K562 (cell line): ENCODE results near the gene SLC38A7. TPM values are rescaled to one million over a fixed set of nuclear protein-coding genes. Genes with fewer than 3 reads are reported as not detected.
A peak's percentile ranks its signal among the peaks of the same experiment; 100 is the strongest.

ENCODE experiments used
- CCAR2 ChIP-seq: fragments of 200-400 bp; formaldehyde crosslinking; IDR thresholded peaks from 2 replicates; pipeline ENCODE4 v1.6.1; 2017; ENCODE audit warnings: mild to moderate bottlenecking, low read depth, low read length
- CHD2 ChIP-seq: IDR thresholded peaks from 2 replicates; pipeline ENCODE4 v1.6.1; 2011; ENCODE audit warnings: low read depth, low read length
- ETV6 ChIP-seq, 3 experiments: fragments of 150-350 bp in 1 of 3; sonication (generic) in 1 of 3; formaldehyde crosslinking in 1 of 3; IDR thresholded peaks; 2 replicates each; pipeline versions ENCODE4 v1.6.1 to v1.8.0; 2014 to 2022; ENCODE audit warnings: borderline replicate concordance in 2 of 3, low read depth in 2 of 3, antibody characterized with exemption in 1 of 3, low read length in 1 of 3, mild to moderate bottlenecking in 1 of 3, missing genetic modification reagents in 1 of 3
- FOXA3 ChIP-seq, 2 experiments: fragments of 450-650 bp in 1 of 2; sonication (generic) in 1 of 2; formaldehyde crosslinking; IDR thresholded peaks in 1 of 2; conservative IDR thresholded peaks in 1 of 2; 2 replicates each; pipeline versions ENCODE4 v1.4.0 to v1.8.0; 2020 to 2022; ENCODE audit warnings: mild to moderate bottlenecking in 2 of 2, missing genetic modification reagents in 1 of 2
- GATAD2A ChIP-seq: fragments of 450-650 bp; IDR thresholded peaks from 2 replicates; pipeline ENCODE4 v1.6.1; 2017
- JUN ChIP-seq, 2 experiments: sonication (generic) in 1 of 2; formaldehyde crosslinking in 1 of 2; IDR thresholded peaks; 2 replicates each; pipeline versions ENCODE4 v1.6.1 to v1.8.0; 2012 to 2022; ENCODE audit warnings: borderline replicate concordance in 2 of 2, mild to moderate bottlenecking in 2 of 2, improper control_type of control experiment in 1 of 2, low read depth in 1 of 2, low read length in 1 of 2, missing genetic modification reagents in 1 of 2
- STAT5B ChIP-seq: fragments of 250-450 bp; sonication (Bioruptor Pico); IDR thresholded peaks from 2 replicates; pipeline ENCODE4 v1.8.0; 2021; ENCODE audit warnings: mild to moderate bottlenecking, inconsistent platforms
- TRIM24 ChIP-seq, 2 experiments: fragments of 450-650 bp; IDR thresholded peaks; 2 replicates each; pipeline ENCODE4 v1.6.1; 2016
- ZNF174 ChIP-seq: fragments of 250-450 bp; sonication (Bioruptor Pico); IDR thresholded peaks from 2 replicates; pipeline ENCODE4 v1.4.0; 2020; ENCODE audit warnings: mild to moderate bottlenecking
- polyA plus RNA-seq, 8 experiments: library from polyadenylated mRNA; depleted of rRNA in 4 of 8; stranded (reverse) in 5 of 8; unstranded in 3 of 8; fragments of >200 nt; fragmentation: Nextera tagmentation in 2 of 8; fragmentation: Illumina TruSeq in 1 of 8; extraction: Ambion mirVana in 2 of 8; extraction: Trizol in 1 of 8; gene quantifications; 2 replicates each; pipeline versions ENCODE4 v1.2.1 to v1.2.3, GENCODE V29; 2011 to 2014; ENCODE audit warnings: inconsistent platforms in 1 of 8, missing spikeins in 1 of 8
- total RNA-seq, 7 experiments: library from RNA; depleted of rRNA in 6 of 7; stranded (reverse); fragments of >200 nt in 6 of 7; fragmentation: Illumina TruSeq in 2 of 7; extraction: Trizol in 2 of 7; gene quantifications; 2 replicates each; pipeline versions ENCODE4 v1.2.1 to v1.2.3, GENCODE V29; 2011 to 2021; ENCODE audit warnings: low replicate concordance in 1 of 7
- TF ChIP-seq, protein P1 (sequence below): fragments of 150-350 bp; IDR thresholded peaks from 2 replicates; pipeline ENCODE4 v1.6.1; 2014; ENCODE audit warnings: low read depth, mild to moderate bottlenecking, low read length, borderline replicate concordance
- TF ChIP-seq, protein P2 (sequence below): fragments of 250-450 bp; sonication (Bioruptor Pico); IDR thresholded peaks from 2 replicates; pipeline ENCODE4 v1.8.0; 2022; ENCODE audit warnings: inconsistent platforms
- TF ChIP-seq, protein P3 (sequence below): fragments of 450-650 bp; IDR thresholded peaks from 2 replicates; pipeline ENCODE4 v1.6.1; 2016; ENCODE audit warnings: mild to moderate bottlenecking
- TF ChIP-seq, protein P4 (sequence below): fragments of 250-450 bp; sonication (Bioruptor Pico); IDR thresholded peaks from 2 replicates; pipeline ENCODE4 v1.5.0; 2020; ENCODE audit warnings: mild to moderate bottlenecking, borderline replicate concordance
- TF ChIP-seq, protein P5 (sequence below): fragments of 250-450 bp; sonication (Bioruptor Pico); IDR thresholded peaks from 2 replicates; pipeline ENCODE4 v1.4.0; 2020; ENCODE audit warnings: borderline replicate concordance

The SLC38A7 gene
- total and polyA plus RNA-seq, 9 of the 15 experiments (the other 6 are each of a cell fraction or from before 2014, with no cell fraction given): 2.7 to 12.2 (median 6.5) TPM

DNA sequence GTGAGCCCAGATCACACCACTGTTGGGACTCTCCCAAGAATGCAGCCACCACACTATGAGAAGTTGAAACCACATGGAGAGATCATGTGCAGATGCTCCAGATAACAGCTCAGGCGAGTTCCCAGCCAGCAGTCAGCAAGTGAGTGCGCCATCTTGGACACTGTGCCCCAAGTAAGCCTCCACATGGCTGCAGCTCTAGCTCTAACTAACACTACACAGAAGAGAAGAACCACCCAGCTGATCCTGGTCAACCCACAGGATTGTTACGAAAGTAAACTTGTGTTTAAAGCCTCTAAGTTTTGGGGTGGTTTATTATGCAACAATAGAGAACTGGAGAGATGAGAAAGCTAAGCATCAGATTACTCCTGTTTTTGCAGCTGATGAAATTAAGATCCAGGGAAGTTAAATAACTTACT, 25.8 kb downstream of the SLC38A7 start (continued):
- TF ChIP-seq, protein P1, sequence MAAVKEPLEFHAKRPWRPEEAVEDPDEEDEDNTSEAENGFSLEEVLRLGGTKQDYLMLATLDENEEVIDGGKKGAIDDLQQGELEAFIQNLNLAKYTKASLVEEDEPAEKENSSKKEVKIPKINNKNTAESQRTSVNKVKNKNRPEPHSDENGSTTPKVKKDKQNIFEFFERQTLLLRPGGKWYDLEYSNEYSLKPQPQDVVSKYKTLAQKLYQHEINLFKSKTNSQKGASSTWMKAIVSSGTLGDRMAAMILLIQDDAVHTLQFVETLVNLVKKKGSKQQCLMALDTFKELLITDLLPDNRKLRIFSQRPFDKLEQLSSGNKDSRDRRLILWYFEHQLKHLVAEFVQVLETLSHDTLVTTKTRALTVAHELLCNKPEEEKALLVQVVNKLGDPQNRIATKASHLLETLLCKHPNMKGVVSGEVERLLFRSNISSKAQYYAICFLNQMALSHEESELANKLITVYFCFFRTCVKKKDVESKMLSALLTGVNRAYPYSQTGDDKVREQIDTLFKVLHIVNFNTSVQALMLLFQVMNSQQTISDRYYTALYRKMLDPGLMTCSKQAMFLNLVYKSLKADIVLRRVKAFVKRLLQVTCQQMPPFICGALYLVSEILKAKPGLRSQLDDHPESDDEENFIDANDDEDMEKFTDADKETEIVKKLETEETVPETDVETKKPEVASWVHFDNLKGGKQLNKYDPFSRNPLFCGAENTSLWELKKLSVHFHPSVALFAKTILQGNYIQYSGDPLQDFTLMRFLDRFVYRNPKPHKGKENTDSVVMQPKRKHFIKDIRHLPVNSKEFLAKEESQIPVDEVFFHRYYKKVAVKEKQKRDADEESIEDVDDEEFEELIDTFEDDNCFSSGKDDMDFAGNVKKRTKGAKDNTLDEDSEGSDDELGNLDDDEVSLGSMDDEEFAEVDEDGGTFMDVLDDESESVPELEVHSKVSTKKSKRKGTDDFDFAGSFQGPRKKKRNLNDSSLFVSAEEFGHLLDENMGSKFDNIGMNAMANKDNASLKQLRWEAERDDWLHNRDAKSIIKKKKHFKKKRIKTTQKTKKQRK: no peak
- no peak for TF ChIP-seq STAT5B (CRISPR knock-in tag)
- TF ChIP-seq FOXA3 (CRISPR knock-in tag; conservative IDR thresholded peaks at IDR 0.05 in 1 of 2, IDR thresholded peaks at IDR 0.05 in 1 of 2): no peak
- TF ChIP-seq GATAD2A: no peak
- peak in 1 of 2 experiments; percentile 46; a peak in 1 of 4 replicates for TF ChIP-seq TRIM24 (IDR thresholded peaks at IDR 0.05)
- TF ChIP-seq ETV6 (IDR thresholded peaks at IDR 0.05; ENCODE audit: borderline replicate concordance in 1 of 2, low read depth in 2 of 2, low read length in 1 of 2): no peak
- no peak for TF ChIP-seq ETV6 (CRISPR knock-in tag; IDR thresholded peaks at IDR 0.05; ENCODE audit: borderline replicate concordance)
- TF ChIP-seq, protein P2, sequence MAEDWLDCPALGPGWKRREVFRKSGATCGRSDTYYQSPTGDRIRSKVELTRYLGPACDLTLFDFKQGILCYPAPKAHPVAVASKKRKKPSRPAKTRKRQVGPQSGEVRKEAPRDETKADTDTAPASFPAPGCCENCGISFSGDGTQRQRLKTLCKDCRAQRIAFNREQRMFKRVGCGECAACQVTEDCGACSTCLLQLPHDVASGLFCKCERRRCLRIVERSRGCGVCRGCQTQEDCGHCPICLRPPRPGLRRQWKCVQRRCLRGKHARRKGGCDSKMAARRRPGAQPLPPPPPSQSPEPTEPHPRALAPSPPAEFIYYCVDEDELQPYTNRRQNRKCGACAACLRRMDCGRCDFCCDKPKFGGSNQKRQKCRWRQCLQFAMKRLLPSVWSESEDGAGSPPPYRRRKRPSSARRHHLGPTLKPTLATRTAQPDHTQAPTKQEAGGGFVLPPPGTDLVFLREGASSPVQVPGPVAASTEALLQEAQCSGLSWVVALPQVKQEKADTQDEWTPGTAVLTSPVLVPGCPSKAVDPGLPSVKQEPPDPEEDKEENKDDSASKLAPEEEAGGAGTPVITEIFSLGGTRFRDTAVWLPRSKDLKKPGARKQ (CRISPR knock-in tag): no peak
- TF ChIP-seq ZNF174 (CRISPR knock-in tag): no peak
- no peak for TF ChIP-seq CHD2
- TF ChIP-seq, protein P3, sequence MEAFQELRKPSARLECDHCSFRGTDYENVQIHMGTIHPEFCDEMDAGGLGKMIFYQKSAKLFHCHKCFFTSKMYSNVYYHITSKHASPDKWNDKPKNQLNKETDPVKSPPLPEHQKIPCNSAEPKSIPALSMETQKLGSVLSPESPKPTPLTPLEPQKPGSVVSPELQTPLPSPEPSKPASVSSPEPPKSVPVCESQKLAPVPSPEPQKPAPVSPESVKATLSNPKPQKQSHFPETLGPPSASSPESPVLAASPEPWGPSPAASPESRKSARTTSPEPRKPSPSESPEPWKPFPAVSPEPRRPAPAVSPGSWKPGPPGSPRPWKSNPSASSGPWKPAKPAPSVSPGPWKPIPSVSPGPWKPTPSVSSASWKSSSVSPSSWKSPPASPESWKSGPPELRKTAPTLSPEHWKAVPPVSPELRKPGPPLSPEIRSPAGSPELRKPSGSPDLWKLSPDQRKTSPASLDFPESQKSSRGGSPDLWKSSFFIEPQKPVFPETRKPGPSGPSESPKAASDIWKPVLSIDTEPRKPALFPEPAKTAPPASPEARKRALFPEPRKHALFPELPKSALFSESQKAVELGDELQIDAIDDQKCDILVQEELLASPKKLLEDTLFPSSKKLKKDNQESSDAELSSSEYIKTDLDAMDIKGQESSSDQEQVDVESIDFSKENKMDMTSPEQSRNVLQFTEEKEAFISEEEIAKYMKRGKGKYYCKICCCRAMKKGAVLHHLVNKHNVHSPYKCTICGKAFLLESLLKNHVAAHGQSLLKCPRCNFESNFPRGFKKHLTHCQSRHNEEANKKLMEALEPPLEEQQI: no peak
- TF ChIP-seq, protein P4, sequence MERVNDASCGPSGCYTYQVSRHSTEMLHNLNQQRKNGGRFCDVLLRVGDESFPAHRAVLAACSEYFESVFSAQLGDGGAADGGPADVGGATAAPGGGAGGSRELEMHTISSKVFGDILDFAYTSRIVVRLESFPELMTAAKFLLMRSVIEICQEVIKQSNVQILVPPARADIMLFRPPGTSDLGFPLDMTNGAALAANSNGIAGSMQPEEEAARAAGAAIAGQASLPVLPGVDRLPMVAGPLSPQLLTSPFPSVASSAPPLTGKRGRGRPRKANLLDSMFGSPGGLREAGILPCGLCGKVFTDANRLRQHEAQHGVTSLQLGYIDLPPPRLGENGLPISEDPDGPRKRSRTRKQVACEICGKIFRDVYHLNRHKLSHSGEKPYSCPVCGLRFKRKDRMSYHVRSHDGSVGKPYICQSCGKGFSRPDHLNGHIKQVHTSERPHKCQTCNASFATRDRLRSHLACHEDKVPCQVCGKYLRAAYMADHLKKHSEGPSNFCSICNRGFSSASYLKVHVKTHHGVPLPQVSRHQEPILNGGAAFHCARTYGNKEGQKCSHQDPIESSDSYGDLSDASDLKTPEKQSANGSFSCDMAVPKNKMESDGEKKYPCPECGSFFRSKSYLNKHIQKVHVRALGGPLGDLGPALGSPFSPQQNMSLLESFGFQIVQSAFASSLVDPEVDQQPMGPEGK (CRISPR knock-in tag): no peak
- TF ChIP-seq, protein P5, sequence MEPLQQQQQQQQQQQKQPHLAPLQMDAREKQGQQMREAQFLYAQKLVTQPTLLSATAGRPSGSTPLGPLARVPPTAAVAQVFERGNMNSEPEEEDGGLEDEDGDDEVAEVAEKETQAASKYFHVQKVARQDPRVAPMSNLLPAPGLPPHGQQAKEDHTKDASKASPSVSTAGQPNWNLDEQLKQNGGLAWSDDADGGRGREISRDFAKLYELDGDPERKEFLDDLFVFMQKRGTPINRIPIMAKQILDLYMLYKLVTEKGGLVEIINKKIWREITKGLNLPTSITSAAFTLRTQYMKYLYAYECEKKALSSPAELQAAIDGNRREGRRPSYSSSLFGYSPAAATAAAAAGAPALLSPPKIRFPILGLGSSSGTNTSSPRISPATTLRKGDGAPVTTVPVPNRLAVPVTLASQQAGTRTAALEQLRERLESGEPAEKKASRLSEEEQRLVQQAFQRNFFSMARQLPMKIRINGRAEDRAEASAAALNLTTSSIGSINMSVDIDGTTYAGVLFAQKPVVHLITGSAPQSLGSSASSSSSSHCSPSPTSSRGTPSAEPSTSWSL (CRISPR knock-in tag): no peak
- no peak for TF ChIP-seq JUN (IDR thresholded peaks at IDR 0.05; ENCODE audit: borderline replicate concordance, low read depth, low read length)
- TF ChIP-seq JUN (CRISPR knock-in tag; IDR thresholded peaks at IDR 0.05; ENCODE audit: borderline replicate concordance): no peak
- no peak for TF ChIP-seq CCAR2
